Uterine smooth muscle cell (primary cell): ENCODE measurements around the gene SMIM35. TPM values are rescaled to one million over a fixed set of nuclear protein-coding genes. Genes with fewer than 3 reads are reported as not detected.

ENCODE experiments used
- total RNA-seq: library from RNA; depleted of rRNA; stranded (reverse); fragments of >200 nt; gene quantifications from 2 replicates; pipeline ENCODE4 v1.2.3, GENCODE V29; 2014

Gene SMIM35
- not detected in 2 replicates for total RNA-seq

GRCh38 chr11:118086913-118087768, at the start of gene SMIM35:
TSS of gene SMIM35 (minus strand) at chr11:118086963. CDS start at chr11:118086757, 206 bp downstream.

GRCh38 chr11:118076754-118077281, 9.9 kb downstream of the SMIM35 start, which contains the start of gene TMPRSS4:
TSS of gene TMPRSS4 (plus strand) at chr11:118077078. CDS start at chr11:118077303, 225 bp downstream.

GRCh38 chr11:117985953-117986887, 100.5 kb downstream of the SMIM35 start, which contains the start of gene IL10RA:
TSS of gene IL10RA (plus strand) at chr11:117986394. CDS start at chr11:117986468, 74 bp downstream.

Other genes starting within 250 kb of the SMIM35 start
- 0.22 and 0.37 TPM in 2 replicates for gene FXYD6, start 210.3 kb downstream of the SMIM35 start, total RNA-seq
- gene TMPRSS13, start 157.6 kb downstream of the SMIM35 start, total RNA-seq: under 0.01 TPM in 1 of 2 replicates, not detected in the other
- gene IL10RA, start 100.6 kb downstream of the SMIM35 start, total RNA-seq: 0.50 and 0.66 TPM in 2 replicates
- not detected in 2 replicates for gene TMPRSS4, start 9.9 kb downstream of the SMIM35 start, total RNA-seq
- gene SCN4B, start 65.9 kb upstream of the SMIM35 start, total RNA-seq: not detected in 2 replicates
- gene SCN2B, start 89.7 kb upstream of the SMIM35 start, total RNA-seq: under 0.01 TPM in 1 of 2 replicates, not detected in the other
- under 0.01 and 0.22 TPM in 2 replicates for gene JAML, start 138.0 kb upstream of the SMIM35 start, total RNA-seq
- gene MPZL3, start 165.4 kb upstream of the SMIM35 start, total RNA-seq: 0.62 and 1.8 TPM in 2 replicates
- 0.22 and 0.25 TPM in 2 replicates for gene MPZL2, start 177.3 kb upstream of the SMIM35 start, total RNA-seq
- gene CD3E, start 217.8 kb upstream of the SMIM35 start, total RNA-seq: not detected in 2 replicates